ENCODE measurements around the gene SLC50A1.

SLC50A1 gene

GRCh38 chr1:155179112-155180031 lies 43.7 kb downstream of the SLC50A1 start:
- in situ Hi-C loops (cut with MboI; ENCODE audit: low sequenced_read_pairs), result loop anchor here (10.0 kb wide), 1 partner anchor 415 kb away; no protein-coding TSS in a partner anchor

DNA sequence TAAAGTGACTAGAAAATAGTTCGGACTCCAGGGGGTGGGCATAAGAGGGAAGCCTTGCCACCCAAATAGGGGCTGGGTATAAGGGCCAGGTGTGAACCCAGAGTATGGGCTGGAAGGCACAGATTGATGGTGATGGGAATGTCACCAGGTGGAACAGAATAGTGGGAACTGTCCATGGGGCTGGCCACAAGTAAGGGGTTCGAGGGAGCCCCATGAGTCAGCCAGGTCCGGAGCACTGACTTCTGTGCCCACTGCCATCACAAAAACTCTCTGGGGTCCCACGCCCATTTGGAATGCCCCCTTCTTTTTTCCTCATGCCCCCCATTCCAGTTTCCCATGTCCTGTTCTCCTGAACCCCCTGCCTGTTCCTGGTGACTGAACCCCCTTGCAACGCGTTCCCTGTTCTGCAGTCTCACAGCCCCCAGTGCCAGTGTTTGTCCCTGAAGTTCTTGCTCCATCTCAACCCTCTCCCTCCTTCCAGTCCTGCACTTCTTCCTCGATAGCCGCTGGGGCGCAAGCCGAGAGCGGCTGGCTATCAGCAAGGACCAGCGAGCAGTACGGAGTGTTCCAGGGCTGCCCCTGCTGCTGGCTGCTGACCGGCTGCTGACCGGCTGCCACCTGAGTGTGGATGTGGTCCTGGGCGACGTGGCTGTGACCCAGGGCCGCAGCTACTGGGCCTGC lies 45.9 kb downstream of the SLC50A1 start:
- in situ Hi-C loops (cut with MboI; ENCODE audit: low sequenced_read_pairs), result no loop called here

GRCh38 chr1:155182052-155182550 lies 46.4 kb downstream of the SLC50A1 start:
- in situ Hi-C loops (cut with MboI; ENCODE audit: low sequenced_read_pairs), result no loop called here

- in situ Hi-C loops (cut with MboI; ENCODE audit: low sequenced_read_pairs), result no loop called here
Observed at GRCh38 chr1:155183775-155184221, 48.1 kb downstream of the SLC50A1 start.

DNA sequence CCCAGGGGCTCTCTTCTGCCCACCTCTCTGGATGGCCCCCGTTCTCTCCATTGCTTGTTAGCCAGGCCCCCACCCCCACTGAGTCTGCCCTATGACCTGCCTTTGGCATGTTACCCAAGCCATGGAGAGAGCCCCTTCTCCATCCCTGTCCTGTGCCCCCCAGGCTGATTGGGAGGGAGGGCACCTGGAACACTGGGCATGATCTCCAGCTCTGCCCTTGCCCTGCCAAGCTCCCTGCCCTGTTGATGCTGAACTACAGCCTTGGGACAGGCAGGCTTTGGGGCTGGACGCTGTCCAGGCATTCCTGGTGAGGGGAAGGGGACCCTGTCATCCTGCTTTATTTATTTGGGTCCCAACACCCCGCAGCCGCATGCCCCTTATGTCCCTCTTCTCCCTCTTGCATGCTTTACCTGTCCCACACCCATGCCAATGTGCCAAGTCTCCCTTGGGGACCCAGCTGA lies 48.7 kb downstream of the SLC50A1 start:
- in situ Hi-C loops (cut with MboI; ENCODE audit: low sequenced_read_pairs), result no loop called here

DNA sequence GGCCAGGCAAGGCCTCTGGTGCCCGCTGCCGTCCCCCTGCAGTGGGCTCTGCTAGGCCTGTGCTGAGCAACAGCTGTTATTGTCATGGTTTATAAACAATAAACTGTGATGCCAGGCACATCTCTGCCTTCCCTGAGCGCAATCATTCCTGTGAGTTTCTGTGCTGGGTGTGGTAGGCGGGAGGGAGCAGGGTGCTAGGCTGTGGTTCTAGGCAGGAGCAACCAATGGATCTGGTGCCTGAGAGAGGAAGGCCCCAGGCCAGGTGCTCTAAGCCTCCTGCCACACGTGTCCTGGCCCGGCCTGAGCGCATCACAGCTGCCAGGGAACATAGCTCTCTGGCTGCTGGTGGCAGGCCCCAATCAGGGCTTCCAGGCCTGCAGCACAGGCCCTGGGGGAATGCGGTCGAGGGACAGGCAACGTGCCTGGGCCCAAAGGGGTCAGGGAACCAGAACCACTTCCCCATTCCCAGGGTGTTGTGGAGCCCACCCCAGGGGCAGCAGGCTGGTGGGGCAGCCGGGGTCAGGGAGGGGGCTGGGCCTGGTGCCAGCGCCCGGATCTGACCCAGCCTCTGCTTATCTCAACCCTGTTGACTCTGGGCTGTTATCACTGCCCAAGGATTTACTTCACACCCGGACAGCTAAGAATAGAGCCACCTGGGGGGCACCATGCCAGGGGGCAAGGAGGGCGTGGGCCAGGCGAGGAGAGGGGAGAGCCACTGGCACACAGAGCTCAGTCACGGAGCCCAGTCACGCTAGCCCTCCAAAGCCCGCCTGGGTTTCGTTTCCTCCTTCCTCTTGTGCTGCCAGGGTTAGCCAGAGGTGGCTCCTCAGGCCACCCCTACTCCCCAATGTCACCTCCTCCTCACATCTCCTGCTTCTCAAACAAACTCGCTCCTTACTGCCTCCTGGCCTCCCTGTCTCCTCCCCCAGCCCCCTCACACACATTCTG lies 49.5 kb downstream of the SLC50A1 start:
- in situ Hi-C loops (cut with MboI; ENCODE audit: low sequenced_read_pairs), result no loop called here

- in situ Hi-C loops (cut with MboI; ENCODE audit: low sequenced_read_pairs), result no loop called here
Observed at GRCh38 chr1:155185783-155186066, 50.1 kb downstream of the SLC50A1 start.

GRCh38 chr1:155186067-155186793 lies 50.6 kb downstream of the SLC50A1 start:
- in situ Hi-C loops (cut with MboI; ENCODE audit: low sequenced_read_pairs), result no loop called here

DNA sequence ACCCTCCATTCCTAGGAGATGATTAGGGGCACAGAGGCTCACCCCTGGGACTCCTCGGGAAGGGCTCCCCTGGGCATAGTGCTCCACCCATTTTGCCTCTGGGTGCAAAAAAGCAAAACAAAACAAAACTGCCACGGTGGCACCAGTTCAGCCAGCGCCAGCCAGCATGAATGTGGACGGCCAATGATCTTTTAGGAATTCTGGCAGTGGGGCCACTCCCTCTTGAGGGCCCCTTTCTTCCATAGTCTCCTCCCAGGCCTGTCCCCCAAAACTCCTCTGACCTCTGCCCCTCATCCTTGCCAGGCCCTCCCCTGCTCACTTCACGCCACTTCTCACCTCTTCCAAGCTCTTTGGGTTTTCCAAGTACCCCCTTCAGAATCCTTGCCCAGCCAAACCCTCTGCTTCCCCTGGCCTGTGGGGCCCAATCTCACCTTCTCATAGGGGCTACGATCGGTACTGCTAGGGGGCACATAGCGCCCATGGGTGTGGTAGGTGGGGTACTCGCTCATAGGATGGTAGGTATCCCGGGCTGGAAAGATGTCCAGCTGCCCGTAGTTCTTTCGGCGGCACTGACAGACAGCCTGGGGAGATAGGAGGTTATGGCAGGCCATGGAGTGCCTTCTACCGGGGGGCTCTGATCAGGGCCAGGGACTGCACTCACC lies 51.3 kb downstream of the SLC50A1 start:
- in situ Hi-C loops (cut with MboI; ENCODE audit: low sequenced_read_pairs), result no loop called here

DNA sequence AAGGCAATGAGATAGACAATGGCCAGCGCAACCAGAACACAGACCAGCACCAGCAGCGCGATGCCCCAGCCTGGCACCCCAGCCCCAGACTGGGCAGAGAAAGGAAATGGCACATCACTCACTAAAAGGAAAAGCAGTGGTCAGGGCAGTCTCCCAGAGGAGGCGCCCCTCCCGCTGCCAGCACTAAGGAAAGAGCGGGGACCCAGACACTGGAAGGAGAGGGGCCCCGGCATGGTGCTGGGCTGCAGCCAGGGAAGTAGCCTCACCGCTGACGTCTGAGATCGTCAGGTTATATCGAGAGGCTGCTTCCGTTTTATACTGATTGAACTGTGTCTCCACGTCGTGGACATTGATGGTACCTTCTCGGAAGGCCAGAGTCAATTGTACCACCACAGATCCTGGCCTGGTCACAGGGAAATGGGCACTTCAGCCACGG lies 51.8 kb downstream of the SLC50A1 start:
- in situ Hi-C loops (cut with MboI; ENCODE audit: low sequenced_read_pairs), result no loop called here

DNA sequence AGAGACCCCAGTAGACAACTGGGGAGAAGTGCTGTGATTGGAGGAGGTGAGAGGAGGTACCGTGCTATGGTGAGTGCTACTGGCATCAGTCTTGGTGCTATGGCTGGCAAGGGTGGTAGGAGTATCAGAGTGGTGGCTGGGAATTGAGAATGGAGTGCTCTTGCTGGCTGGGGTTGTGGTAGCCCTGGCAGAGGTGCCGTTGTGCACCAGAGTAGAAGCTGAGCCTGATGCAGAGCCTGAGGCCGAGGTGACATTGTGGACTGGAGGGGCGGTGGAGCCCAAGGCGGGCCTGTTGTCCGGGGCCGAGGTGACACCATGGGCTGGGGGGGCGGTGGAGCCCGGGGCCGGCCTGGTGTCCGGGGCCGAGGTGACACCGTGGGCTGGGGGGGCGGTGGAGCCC lies 52.6 kb downstream of the SLC50A1 start:
- in situ Hi-C loops (cut with MboI; ENCODE audit: low sequenced_read_pairs), result no loop called here

Data from HL-60/S4 (cell line).